HCT116 (cell line): ENCODE data around the gene STK35. TPM values are rescaled to one million over a fixed set of nuclear protein-coding genes. Genes with fewer than 3 reads are reported as not detected.

Experiments used
- ATAC-seq: fragments of 200-7000 bp; cut with Tn5 transposase; 2 replicates; pipeline ENCODE4 v1.9.1; 2020; ENCODE audit warnings: mild to moderate bottlenecking, moderate library complexity
- BruUV-seq: library from RNA; stranded (reverse); fragments of 400-500 nt; replicated peaks from 2 replicates; lab custom pipeline; 2021; lab: Mats Ljungman, UMichigan
- CTCF ChIA-PET: fragments of 300-600 bp; sonication (Branson Sonifier 250); formaldehyde crosslinking; loops from one replicate; lab custom pipeline; 2021; ENCODE audit warnings: antibody characterized with exemption; lab: Charles Lee
- POLR2A ChIA-PET: fragments of 300-600, 350-600 bp; sonication (Branson Sonifier 250); formaldehyde crosslinking; loops from one replicate; lab custom pipeline; 2021; ENCODE audit warnings: antibody characterized with exemption; lab: Charles Lee
- RAD21 ChIA-PET, 2 experiments: fragments of 300-600 bp; sonication (Branson Sonifier 250); formaldehyde crosslinking; loops; one replicate each; lab custom pipeline; 2023; ENCODE audit warnings: low total read pairs in 2 of 2; ENCODE audit not compliant: uncharacterized antibody in 2 of 2, unreplicated experiment in 2 of 2, low non-redundant PET in 1 of 2; lab: Charles Lee
- DNase-seq: peaks from one replicate; pipeline ENCODE4 v3.0.0-alpha.2; 2010; ENCODE audit warnings: low read depth, low spot score
- H2AFZ ChIP-seq: fragments of 200-600 bp; shearing (Covaris generic), sonication (generic); 2 replicates; pipeline ENCODE4 v1.6.1; 2017; ENCODE audit warnings: low read depth, mixed run types, mixed read lengths, antibody characterized with exemption, low read length; ENCODE audit not compliant: poor library complexity, severe bottlenecking
- H3K27ac ChIP-seq: 2 replicates; pipeline ENCODE4 v1.5.1; 2012; ENCODE audit warnings: low read depth, low read length
- H3K27me3 ChIP-seq: fragments of 200-600 bp; sonication (generic); 2 replicates; pipeline ENCODE4 v1.6.1; 2016; ENCODE audit warnings: mixed run types, low read length, mixed read lengths; ENCODE audit not compliant: insufficient read depth
- H3K36me3 ChIP-seq, 2 experiments: fragments of 200-500 bp in 1 of 2; fragments of 200-600 bp in 1 of 2; sonication (Bioruptor generic) in 1 of 2; sonication (generic) in 1 of 2; 2 replicates each; pipeline versions ENCODE4 v1.5.1 to v1.6.1; 2014 to 2016; ENCODE audit warnings: low read length in 2 of 2, inconsistent platforms in 1 of 2, mixed read lengths in 1 of 2, mixed run types in 1 of 2; ENCODE audit not compliant: insufficient read depth in 2 of 2, control insufficient read depth in 1 of 2
- H3K4me1 ChIP-seq, 2 experiments: fragments of 200-600 bp in 1 of 2; sonication (generic) in 1 of 2; 2 replicates each; pipeline versions ENCODE4 v1.5.1 to v1.6.1; 2012 to 2017; ENCODE audit warnings: low read length in 2 of 2, inconsistent platforms in 1 of 2, mild to moderate bottlenecking in 1 of 2, mixed read lengths in 1 of 2, mixed run types in 1 of 2, moderate library complexity in 1 of 2; ENCODE audit not compliant: insufficient read depth in 2 of 2, control insufficient read depth in 1 of 2
- H3K4me2 ChIP-seq: fragments of 200-600 bp; sonication (generic); 2 replicates; pipeline ENCODE4 v1.6.1; 2017; ENCODE audit warnings: mixed run types, low read length, mixed read lengths
- H3K4me3 ChIP-seq, 2 experiments: fragments of 200-600 bp in 1 of 2; sonication (generic) in 1 of 2; replicated peaks in 1 of 2; 2 replicates each; pipeline ENCODE4 v1.5.1; 2011 to 2016; ENCODE audit warnings: low read length in 2 of 2, control low read depth in 1 of 2, low read depth in 1 of 2, mild to moderate bottlenecking in 1 of 2, mixed read lengths in 1 of 2, mixed run types in 1 of 2
- H3K79me2 ChIP-seq: fragments of 200-600 bp; sonication (generic); 2 replicates; pipeline ENCODE4 v1.6.1; 2017; ENCODE audit warnings: mild to moderate bottlenecking, mixed run types, low read length, moderate library complexity, mixed read lengths; ENCODE audit not compliant: insufficient read depth
- H3K9ac ChIP-seq: fragments of 200-600 bp; sonication (generic); 2 replicates; pipeline ENCODE4 v1.6.1; 2016; ENCODE audit warnings: low read length, mixed read lengths
- H3K9me2 ChIP-seq: fragments of 200-600 bp; sonication (generic), shearing (Covaris generic); 2 replicates; pipeline ENCODE4 v1.6.1; 2017; ENCODE audit warnings: mixed run types, mild to moderate bottlenecking, moderate library complexity; ENCODE audit not compliant: insufficient read depth
- H3K9me3 ChIP-seq, 2 experiments: fragments of 200-500 bp in 1 of 2; fragments of 200-600 bp in 1 of 2; sonication (Bioruptor generic) in 1 of 2; sonication (generic) in 1 of 2; 2 replicates each; pipeline ENCODE4 v1.6.1; 2014 to 2017; ENCODE audit warnings: low read length in 2 of 2, mixed read lengths in 2 of 2, inconsistent platforms in 1 of 2, low read depth in 1 of 2, mild to moderate bottlenecking in 1 of 2, mixed run types in 1 of 2, moderate library complexity in 1 of 2; ENCODE audit not compliant: control insufficient read depth in 1 of 2, insufficient read depth in 1 of 2
- H4K20me1 ChIP-seq: fragments of 200-600 bp; sonication (generic), shearing (Covaris generic); 2 replicates; pipeline ENCODE4 v1.6.1; 2017; ENCODE audit warnings: mixed run types, mild to moderate bottlenecking, moderate library complexity; ENCODE audit not compliant: insufficient read depth
- ATF3 ChIP-seq: IDR thresholded peaks from 2 replicates; pipeline ENCODE4 v1.6.1; 2012
- CEBPB ChIP-seq: IDR thresholded peaks from 2 replicates; pipeline ENCODE4 v1.6.1; 2012; ENCODE audit warnings: low read depth
- EZH2 ChIP-seq: fragments of 200-600 bp; sonication (generic); IDR thresholded peaks from 2 replicates; pipeline ENCODE4 v1.6.1; 2017; ENCODE audit warnings: antibody characterized with exemption, mixed run types
- EZH2phosphoT487 ChIP-seq: fragments of 200-600 bp; IDR thresholded peaks from 2 replicates; pipeline ENCODE4 v1.6.1; 2018; ENCODE audit warnings: antibody characterized with exemption, borderline replicate concordance
- MAX ChIP-seq: IDR thresholded peaks from 2 replicates; pipeline ENCODE4 v1.6.1; 2012
- REST ChIP-seq: IDR thresholded peaks from 2 replicates; pipeline ENCODE4 v1.6.1; 2012; ENCODE audit warnings: low read depth
- SP1 ChIP-seq: IDR thresholded peaks from 2 replicates; pipeline ENCODE4 v1.6.1; 2012; ENCODE audit warnings: low read depth
- SRF ChIP-seq: IDR thresholded peaks from 2 replicates; pipeline ENCODE4 v1.6.1; 2012; ENCODE audit warnings: low read depth
- ZBTB33 ChIP-seq: IDR thresholded peaks from 2 replicates; pipeline ENCODE4 v1.6.1; 2011; ENCODE audit warnings: mild to moderate bottlenecking, low read length, moderate library complexity; ENCODE audit not compliant: insufficient replicate concordance; ENCODE audit errors: extremely low read depth
- ZNF274 ChIP-seq: fragments of 200-500 bp; sonication (Bioruptor generic); IDR thresholded peaks from 2 replicates; pipeline ENCODE4 v1.6.1; 2014; ENCODE audit warnings: mild to moderate bottlenecking, low read depth, low read length, inconsistent platforms
- intact Hi-C: fragments of 100-400 bp; cut with micrococcal nuclease; formaldehyde crosslinking; loops from 2 replicates; pipeline ENCODE4 v1.10.0; 2022
- total RNA-seq: library from RNA; stranded (reverse); gene quantifications from one replicate; pipeline ENCODE4 v1.2.1, GENCODE V29; 2021; ENCODE audit not compliant: unreplicated experiment

The STK35 gene
- total RNA-seq, 1 experiment from 2014 or later = 32.8 TPM

- Histone ChIP-seq H3K9me2 (no peaks in the 10 kb centered on the region), H3K27me3 (no peaks in the 10 kb centered on the region), H3K4me2 (0 out of 2 replicates have a peak overlapping the region, but pooled peaks have one; percentile 3)
- TF ChIP-seq ZNF274 (no peak), CEBPB (no peak), EZH2 (no peak), EZH2phosphoT487 (no peak), SRF (no peak), ATF3 (no peak)
- TF ChIP-seq, all 23 proteins: peak for 0
- ATAC-seq (peak; percentile 68; the same call in 1 of the 2 replicates), DNase-seq (no peak)
- H2AFZ ChIP-seq = no peak overlapping the region
- CTCF ChIA-PET = interaction anchor here (1.3 kb wide), 1 partner anchor 16 kb away, joined by 6 read pairs; no protein-coding TSS in a partner anchor
- intact Hi-C loops = no loop called here
- POLR2A ChIA-PET = no interaction called here
- H3K4me1 ChIP-seq = peaks cover 0 to 11% of the 10 kb centered on the region in 2 experiments; a peak in 2 of 4 replicates
- H3K9ac ChIP-seq = no peak overlapping the region
- RAD21 ChIA-PET = no interaction called here
- no peaks in the 10 kb centered on the region for H3K36me3 ChIP-seq
- no peaks in the 10 kb centered on the region for H3K9me3 ChIP-seq
- no TSS peak for BruUV-seq
- H4K20me1 ChIP-seq = no peaks in the 10 kb centered on the region
- H3K27ac ChIP-seq = no peak overlapping the region
- H3K4me3 ChIP-seq = no peak overlapping the region
- no peaks in the 10 kb centered on the region for H3K79me2 ChIP-seq
These were observed 55.3 kb downstream of the STK35 start for GRCh38 chr20:2156666-2157624.

GRCh38 chr20:2162125-2162822 is 60.6 kb downstream of the STK35 start:
- no peaks in the 10 kb centered on the region for H3K9me2 ChIP-seq
- H2AFZ ChIP-seq = no peak overlapping the region
- intact Hi-C loops = no loop called here
- H3K79me2 ChIP-seq = no peaks in the 10 kb centered on the region
- 0 out of 2 replicates have a peak, but pooled peaks cover 3% of the 10 kb centered on the region for H3K27me3 ChIP-seq
- H3K27ac ChIP-seq = no peak overlapping the region
- ChIA-PET CTCF (interaction anchor here (2.3 kb wide), 1 partner anchor 10 kb away, joined by 11 read pairs; no protein-coding TSS in a partner anchor), RAD21 (no interaction called here), POLR2A (no interaction called here)
- H3K4me2 ChIP-seq = no peak overlapping the region
- H3K9me3 ChIP-seq = no peaks in the 10 kb centered on the region
- DNase-seq = no peak
- H3K9ac ChIP-seq = no peak overlapping the region
- no peaks in the 10 kb centered on the region for H4K20me1 ChIP-seq
- peaks cover 0 to 2% of the 10 kb centered on the region in 2 experiments; a peak in 1 of 4 replicates for H3K4me1 ChIP-seq
- H3K4me3 ChIP-seq = no peak overlapping the region
- BruUV-seq = no TSS peak
- H3K36me3 ChIP-seq = no peaks in the 10 kb centered on the region
- ATAC-seq = no peak
- TF ChIP-seq SP1 = no peak
- no peak for TF ChIP-seq CEBPB
- no peak for TF ChIP-seq EZH2
- TF ChIP-seq EZH2phosphoT487 = no peak
- TF ChIP-seq ZBTB33 = no peak
- TF ChIP-seq MAX = no peak
- no peak for TF ChIP-seq REST
